ENCODE measurements around the gene SNRNP70.

- TF ChIP-seq, protein P1, sequence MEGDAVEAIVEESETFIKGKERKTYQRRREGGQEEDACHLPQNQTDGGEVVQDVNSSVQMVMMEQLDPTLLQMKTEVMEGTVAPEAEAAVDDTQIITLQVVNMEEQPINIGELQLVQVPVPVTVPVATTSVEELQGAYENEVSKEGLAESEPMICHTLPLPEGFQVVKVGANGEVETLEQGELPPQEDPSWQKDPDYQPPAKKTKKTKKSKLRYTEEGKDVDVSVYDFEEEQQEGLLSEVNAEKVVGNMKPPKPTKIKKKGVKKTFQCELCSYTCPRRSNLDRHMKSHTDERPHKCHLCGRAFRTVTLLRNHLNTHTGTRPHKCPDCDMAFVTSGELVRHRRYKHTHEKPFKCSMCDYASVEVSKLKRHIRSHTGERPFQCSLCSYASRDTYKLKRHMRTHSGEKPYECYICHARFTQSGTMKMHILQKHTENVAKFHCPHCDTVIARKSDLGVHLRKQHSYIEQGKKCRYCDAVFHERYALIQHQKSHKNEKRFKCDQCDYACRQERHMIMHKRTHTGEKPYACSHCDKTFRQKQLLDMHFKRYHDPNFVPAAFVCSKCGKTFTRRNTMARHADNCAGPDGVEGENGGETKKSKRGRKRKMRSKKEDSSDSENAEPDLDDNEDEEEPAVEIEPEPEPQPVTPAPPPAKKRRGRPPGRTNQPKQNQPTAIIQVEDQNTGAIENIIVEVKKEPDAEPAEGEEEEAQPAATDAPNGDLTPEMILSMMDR (IDR thresholded peaks at IDR 0.05) = no peak
- TF ChIP-seq POLR2A (IDR thresholded peaks at IDR 0.05) = no peak
These were observed 51.5 kb downstream of the SNRNP70 start for GRCh38 chr19:49136771-49137171.
